ENCODE results near the gene RIPOR2.

RIPOR2 gene, protein sequence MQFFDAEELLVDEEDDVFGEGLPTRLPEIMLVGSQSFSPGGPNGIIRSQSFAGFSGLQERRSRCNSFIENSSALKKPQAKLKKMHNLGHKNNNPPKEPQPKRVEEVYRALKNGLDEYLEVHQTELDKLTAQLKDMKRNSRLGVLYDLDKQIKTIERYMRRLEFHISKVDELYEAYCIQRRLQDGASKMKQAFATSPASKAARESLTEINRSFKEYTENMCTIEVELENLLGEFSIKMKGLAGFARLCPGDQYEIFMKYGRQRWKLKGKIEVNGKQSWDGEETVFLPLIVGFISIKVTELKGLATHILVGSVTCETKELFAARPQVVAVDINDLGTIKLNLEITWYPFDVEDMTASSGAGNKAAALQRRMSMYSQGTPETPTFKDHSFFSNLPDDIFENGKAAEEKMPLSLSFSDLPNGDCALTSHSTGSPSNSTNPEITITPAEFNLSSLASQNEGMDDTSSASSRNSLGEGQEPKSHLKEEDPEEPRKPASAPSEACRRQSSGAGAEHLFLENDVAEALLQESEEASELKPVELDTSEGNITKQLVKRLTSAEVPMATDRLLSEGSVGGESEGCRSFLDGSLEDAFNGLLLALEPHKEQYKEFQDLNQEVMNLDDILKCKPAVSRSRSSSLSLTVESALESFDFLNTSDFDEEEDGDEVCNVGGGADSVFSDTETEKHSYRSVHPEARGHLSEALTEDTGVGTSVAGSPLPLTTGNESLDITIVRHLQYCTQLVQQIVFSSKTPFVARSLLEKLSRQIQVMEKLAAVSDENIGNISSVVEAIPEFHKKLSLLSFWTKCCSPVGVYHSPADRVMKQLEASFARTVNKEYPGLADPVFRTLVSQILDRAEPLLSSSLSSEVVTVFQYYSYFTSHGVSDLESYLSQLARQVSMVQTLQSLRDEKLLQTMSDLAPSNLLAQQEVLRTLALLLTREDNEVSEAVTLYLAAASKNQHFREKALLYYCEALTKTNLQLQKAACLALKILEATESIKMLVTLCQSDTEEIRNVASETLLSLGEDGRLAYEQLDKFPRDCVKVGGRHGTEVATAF

DNA sequence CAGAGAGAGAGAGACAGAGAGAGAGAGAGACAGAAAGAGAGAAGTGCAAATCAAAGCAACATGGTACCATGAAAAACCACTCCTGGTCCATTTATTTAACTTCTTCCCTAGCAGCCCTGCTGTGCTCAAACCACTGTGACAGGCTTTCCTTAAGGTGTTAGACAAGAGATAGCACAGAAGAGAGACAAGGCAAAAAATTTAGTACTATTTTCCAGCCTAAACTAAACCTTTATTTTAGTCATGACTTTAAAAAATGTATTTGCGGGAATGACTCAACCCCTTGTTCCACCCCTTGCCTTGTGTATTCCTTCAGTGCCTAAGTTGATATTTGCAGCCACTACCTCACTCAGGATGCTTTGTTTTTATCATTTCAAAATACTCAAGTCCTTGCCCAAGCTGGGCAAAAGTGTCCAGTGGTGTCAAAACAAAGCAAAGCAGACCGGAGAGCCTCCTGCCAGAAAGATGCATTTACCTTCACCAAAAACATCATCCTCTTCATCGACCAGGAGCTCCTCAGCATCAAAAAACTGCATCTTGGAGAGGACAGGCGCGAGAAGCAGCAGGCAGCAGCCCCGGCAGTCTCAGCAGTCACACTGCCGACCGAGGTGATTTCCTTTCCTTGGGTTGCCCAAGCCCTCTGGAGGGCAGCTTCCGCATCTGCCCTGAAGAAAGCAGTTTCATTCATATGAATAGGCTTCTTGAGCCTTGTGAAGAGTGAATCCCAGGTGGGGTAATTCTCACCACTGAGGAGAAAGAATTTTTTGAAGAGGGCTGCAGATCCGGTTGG is at the start of gene RIPOR2:
RIPOR2 (minus strand) TSS at position 595 of the 787 bp plus-strand sequence; CDS start at position 533, 62 bp downstream.
- no peak for DNase-seq (ENCODE audit: low read depth)

DNA sequence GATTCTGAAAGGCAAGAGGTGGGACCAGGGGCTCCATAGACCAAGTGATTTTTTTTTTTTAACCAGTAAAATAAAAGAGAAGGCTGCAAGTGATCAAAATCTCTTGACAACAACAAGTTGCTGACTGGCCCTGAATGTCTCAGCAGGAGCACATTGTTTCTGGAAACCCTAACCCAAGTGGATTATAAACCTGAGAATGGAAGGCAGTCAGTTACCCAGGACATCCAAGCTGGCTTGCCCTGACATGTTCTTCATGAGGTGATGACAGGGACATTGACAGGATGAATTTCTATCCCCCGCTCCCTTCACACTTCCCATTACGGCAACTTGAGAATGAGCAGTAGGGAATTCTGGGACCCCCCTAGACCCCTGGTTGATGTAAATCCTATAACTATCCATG is 49.6 kb upstream of the RIPOR2 start:
- DNase-seq (ENCODE audit: low read depth): no peak

DNA sequence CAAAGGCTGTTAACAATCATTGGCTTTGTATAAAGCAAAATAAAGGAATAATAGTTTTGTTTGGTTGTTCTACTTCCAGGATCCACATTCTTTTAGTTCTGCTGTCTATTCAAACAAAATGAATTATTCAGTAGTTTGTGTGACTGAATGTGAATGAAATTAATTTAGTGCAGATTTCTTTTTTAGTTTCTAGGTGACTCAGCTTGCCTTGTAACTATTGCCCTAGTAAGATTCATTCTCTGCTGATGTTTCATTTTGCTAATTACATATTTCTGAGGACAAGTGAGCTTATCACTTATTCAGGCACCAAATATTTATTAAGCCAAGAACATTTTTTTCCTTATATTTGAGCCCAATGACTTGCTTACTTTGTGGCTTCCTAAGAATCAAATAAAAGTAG is 46.5 kb upstream of the RIPOR2 start:
- DNase-seq (ENCODE audit: low read depth): no peak

DNA sequence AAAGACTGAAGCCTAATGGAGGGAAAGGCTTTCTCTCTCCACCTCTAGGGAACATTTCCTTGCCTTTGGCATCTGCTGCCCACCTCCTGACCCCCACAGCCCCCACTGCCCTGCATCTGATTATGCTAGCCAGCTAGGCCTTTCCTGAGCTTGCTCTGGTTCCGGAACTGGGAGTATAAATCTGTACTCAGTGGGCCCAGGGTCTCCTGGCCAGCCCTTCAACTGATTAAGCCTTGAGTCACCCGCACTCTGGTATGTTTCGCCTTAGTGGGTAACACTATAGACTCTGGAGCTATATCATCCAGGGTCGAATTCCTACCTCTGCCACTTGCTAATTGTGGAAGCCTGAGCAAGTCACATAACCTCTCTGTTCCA is 45.6 kb upstream of the RIPOR2 start:
- no peak for DNase-seq (ENCODE audit: low read depth)

DNA sequence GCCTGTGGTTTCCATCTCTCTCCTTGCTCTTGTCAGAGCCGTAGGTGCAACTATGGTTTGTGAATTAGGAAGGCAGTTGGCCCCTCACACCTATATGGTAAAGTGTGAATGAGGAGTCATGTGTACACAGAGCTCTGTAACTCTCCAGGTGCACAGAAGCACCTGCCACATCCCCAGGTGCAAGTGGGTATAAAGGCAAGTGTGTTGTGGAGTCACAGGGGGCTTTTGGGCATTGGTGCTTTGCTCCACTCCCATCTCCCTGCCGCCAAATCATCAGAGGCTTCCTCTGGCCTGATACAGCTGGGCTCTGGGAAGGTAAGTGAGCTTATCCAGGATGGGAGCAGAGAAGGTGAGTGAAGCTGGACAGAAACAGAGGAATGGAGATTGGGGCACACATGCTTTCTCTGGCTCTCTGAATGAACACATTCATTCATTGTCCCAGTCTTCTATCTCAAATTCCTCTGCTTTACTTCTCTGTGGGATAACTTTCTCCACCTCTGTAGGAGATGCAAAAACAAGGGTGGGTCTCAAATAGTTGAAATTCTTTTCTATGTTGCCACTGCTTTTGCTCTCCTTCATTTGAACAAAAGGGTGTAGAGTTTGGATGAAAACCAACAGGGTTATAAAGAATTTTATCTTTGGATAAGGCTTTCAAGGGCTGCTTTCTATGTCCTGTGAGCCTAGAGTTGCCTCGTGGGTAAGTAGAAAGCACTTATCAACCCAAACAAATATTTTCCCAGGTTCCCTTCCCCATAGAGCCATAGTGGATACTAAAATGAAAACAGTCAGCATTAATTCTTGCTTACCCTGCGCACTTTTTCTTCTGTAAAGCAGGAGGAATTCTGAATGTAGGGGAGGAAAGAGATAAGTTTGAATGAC is 45.0 kb upstream of the RIPOR2 start:
- DNase-seq (ENCODE audit: low read depth): no peak

DNA sequence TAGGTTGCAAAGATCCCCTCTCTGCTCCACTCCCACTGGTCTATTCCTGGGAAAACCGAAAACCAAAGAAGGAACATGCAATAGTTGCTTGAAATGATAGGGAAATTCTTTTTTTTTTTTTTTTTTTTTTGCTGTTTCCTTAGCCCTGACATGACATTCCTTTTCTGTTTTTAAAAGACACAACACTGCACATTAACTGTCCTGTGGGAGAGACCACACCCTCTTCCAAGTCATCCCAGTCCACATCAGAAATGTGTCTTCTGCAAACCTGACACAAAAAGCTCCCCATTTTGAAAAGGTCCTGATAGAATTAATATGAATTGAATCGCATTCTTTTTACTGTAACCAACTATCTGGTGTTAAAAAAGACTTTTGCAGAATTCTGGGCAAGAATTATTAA is 43.4 kb upstream of the RIPOR2 start:
- DNase-seq (ENCODE audit: low read depth): no peak

DNA sequence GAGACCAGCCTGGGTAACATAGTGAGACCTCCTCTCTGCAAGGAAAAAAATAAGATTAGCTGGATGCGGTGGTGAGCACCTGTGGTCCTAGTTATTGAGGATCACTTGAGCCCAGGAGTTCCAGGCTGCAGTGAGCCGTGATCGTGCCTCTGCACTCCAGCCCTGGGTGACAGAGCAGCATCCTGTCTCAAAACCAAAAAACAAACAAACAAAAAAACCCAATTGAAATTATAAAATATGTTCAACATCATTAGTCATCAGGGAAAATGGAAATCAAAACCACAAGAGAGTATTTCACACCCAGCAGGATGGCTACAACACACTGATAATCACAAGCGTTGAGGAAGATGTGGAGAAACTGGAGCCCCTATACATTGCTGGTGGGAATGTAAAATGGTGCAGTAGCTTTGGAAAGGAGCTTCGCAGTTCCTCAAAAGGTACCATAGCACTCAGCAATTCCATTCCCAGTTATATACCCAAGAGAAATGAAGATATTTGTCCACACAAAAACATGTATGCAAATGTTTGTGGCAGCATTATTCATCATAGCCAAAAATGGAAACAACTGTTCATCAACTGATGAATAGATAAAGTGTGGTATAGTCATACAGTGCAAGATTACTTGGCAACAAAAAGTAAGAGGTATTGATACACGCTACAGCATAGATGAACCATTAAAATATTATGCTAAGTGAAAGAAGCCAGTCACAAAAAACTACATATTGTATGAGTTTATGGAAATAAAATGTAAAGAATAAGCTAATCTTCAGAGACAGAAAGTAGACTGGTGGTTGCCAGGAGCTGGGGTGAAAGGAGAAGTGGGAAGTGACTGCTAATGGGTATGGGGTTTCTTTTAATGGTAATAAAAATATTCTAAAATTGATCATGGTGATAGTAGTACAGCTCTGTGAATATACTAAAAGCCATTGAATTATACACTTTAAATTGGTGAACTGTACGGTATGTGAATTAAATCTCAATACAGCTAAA is 38.7 kb upstream of the RIPOR2 start:
- no peak for DNase-seq (ENCODE audit: low read depth)

DNA sequence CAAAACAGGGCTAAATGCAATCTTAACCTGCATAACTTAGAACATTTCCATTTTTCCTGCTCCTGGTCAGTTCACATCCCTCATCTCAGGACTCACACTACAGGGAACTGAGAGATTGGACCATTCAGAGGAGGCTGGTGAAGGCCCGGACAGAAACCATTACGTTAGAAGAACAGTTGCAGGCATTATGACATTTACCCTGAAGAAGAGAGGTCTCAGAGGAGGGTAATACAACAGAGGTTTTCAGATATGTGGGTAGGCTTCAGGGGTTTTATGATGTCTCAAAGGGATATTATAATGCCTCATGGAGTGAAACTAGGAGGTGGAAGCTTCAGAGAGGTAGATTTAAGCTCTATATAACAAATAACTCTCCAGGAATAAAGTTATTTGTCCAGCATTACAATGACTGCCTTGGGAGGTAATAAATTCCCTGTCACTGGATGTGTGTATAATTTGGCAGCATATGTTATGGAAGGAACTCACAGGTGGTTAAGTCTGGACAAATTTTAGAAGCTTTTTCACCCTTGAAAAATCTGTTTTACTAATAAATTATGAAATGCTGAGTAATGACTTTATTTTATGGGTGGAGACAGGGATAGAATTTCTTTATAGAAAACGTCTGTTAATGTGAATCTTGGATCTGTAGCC is 36.7 kb upstream of the RIPOR2 start:
- no peak for DNase-seq (ENCODE audit: low read depth)

DNA sequence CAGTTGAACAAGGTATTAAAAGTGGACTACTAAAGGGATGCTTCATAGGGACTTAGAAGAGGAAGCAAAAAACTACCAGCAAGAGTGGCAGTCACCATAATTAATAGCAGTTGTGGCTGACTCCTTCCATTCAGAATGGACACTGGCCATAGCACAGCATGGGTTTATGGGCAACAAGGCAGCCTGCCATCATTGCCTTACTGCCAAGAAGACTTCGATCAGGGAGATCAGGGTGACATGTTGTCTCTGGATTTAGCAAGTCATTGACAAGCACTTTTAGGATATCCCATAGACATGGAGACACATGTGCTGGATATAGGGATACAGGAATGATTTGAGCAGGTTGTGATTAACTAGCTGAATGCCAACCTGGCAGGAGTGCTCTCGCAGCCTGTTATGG is 35.3 kb upstream of the RIPOR2 start:
- DNase-seq (ENCODE audit: low read depth): no peak

DNA sequence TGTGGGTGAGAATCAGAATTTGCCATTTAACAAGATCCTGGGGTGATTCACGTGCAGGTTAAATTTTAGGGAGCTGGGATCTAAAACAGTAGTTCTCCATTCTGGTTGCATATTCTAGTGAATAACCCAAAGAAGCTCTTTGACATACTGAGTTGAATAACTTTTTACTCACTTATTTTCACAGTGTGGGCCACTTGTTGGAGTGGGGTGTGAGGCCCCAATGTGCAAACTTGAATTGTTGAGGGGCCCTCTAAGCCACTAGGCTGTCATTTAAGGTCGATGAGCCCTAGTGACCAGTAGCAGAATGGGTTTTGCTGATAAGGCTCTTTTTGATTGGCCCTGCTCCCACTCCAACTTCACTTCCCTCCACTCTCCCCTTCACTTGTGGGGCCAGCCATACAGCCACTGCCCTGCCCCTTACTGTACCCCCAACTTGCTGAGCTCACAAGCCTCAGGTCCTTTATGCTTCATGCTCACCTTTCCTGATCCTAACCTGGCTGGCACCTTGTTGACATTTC is 33.6 kb upstream of the RIPOR2 start:
- DNase-seq (ENCODE audit: low read depth): no peak

DNA sequence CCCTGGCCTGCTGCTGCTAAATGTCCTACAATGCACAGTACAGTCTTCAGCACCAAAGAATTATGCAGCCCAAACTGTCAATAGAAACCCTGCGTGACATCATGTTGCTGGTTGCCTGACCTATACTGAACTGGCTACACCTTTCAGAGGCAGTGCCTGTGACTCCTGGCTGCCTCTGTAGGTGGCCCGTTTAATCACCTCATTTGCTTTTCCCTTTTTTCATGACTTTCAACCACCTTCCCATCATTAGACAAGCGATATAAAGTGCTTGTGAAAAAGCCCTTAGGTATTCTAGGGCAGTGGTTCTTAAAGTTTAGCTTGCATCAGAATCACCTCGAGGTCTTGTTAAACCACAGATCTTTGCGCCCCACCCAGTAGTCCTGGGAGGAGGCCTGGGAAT is 33.0 kb upstream of the RIPOR2 start:
- DNase-seq (ENCODE audit: low read depth): no peak

DNA sequence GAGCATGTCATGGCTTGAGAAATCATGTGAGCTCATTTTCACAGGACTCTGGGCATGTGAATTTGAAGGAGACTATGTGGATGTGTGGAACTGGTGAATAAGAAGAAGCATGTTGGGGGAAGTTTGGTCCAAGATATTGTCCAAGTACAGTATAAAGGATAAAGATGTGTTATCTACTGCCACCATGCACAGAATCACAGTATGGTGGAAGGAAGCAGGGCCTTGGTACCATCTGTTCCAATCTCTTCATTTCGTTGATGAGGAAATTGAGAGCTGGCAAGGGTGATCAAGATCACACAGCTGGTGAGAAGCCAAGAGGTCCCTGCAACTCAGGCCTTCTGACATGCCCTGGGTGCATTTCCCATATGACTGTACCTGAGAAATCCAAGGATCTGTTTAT is 31.5 kb upstream of the RIPOR2 start:
- no peak for DNase-seq (ENCODE audit: low read depth)

DNA sequence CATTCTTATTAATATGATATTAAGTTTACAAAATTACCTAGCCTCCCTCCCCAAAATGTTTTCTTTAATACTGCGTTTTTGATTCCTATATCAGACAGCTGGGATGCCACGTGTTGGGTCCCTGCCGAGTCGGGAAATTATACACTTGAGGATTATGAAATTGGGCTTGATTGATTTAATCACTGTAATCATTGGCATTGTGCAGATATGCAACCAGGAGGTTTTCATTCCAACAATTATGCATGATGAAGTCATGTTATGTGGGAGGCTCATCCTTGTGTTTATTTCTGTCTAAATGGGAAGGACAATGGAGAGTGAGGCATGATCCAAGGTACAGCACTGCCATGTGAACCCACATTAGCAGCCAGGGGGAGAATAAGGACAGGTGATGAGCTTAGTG is 30.6 kb upstream of the RIPOR2 start:
- DNase-seq (ENCODE audit: low read depth): no peak

DNA sequence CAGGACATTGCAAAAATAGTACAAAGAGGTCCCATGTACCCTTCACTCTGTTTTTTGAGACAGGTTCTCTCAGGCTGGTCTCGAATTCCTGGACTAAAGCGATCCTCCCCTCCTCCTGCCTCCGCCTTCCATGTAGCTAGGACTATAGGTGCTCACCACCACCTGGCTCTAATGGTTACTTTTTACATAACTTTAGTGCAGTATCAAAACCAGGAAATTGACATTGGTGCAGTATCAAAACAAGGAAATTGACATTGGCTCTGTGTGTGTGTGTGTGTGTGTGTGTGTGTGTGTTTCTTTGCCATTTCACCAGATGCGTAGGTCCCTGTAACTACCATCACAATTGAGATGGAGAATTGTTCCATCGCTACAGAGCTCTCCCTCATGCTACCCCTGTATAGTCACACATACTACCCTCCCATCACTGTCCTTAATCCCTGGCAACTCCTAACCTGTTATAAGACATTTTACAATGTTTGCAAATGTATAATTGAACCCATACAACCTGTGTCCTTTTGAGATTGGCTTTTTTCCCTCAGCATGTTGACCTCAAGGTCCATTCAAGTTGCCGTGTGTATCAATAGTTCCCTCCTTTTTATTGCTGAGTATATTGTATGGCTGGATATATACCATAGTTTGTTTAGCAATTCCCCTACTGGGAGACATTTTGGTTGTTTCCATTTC is 28.3 kb upstream of the RIPOR2 start:
- DNase-seq (ENCODE audit: low read depth): no peak

DNA sequence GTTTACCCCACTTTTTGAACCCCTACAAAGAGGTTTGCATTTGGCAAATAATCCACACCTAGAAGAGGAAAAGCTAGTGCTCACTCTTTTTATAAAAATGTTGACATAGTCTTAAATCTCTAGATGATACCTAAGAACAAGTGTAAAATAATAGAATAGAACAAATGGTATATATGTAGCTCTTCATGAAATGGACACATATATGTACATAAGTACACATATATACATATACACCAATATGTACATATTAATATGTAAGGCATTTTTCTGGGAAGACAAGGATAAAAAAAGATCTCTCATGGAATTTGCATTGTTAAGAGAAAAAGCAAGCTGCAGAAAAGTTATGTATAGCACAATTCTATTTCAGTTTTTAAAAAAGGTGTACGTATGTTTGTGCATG is 27.6 kb upstream of the RIPOR2 start:
- DNase-seq (ENCODE audit: low read depth): no peak

DNA sequence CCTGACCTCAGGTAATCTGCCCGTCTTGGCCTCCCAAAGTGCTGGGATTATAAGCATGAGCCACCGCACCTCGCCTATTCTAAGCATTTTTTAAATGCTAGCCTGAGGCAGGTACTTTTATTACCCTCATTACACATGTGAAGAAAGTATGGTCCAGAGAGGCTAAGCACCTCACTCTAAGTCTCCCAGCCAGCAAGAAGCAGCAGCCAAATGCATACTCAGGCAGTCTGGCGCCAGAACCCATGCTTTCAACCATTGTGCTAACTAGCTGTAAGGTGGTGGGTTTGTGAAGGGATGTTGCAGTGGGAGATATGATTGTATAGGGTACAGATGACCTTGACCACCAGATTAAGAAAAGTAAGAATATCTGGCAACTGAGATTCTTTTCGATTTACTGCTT is 26.1 kb upstream of the RIPOR2 start:
- no peak for DNase-seq (ENCODE audit: low read depth)

DNA sequence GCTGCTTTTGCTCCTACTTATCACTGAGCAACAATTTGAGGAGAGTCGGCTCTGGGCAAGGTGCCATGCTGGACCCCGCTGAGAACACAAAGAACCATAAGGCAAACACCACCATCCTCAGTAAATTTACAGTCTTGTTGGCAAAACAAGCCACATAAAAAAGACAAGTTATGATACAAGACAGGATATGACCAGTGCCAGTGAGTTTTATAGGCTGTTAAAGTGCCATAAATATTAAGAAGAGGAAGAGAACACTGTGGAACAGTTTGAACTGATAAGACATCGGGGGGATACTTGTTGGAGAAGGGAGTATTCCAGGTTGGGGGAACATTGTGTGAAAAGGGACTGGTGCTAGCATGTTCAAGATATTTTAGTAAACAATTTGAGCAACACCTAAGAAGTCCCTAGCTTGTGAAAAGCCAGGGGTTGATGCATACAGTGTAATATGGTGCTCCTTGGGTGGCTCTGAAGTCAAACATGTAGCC is 25.3 kb upstream of the RIPOR2 start:
- no peak for DNase-seq (ENCODE audit: low read depth)

DNA sequence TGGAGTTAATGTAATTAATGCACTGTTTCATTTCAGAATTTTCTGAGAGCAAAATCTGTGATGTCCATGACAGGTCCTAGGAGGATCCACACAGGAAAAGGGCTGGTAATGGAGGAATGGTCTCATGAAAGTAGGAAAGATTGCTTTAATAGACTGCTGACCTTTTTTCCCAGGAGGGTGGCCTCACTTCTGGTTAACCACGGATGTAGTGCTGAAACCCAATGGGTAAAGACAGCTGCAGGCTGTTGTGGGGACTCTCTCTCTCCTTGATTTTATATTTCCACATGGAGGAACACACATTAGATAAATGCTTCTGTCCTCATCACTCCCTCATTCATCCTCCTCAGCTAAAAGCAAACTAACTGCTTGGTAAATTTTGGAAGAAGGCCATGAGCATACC is 23.6 kb upstream of the RIPOR2 start:
- DNase-seq (ENCODE audit: low read depth): no peak

All from stimulated activated CD8-positive, alpha-beta memory T cell treated with anti-CD3 and anti-CD28 coated beads, Interleukin-15, amount 100 ng/mL, for 1 hour (primary cell).